ENCODE data around the gene PLOD2. TPM values are rescaled to one million over a fixed set of nuclear protein-coding genes. Genes with fewer than 3 reads are reported as not detected.

PLOD2 gene
- total and polyA plus RNA-seq, 4 donors = 18.6 to 57.0 (median 24.3) TPM

GRCh38 chr3:146142757-146143156, 18.2 kb downstream of the PLOD2 start:
- DNase-seq (ENCODE audit: low spot score) = no peak
- Histone ChIP-seq H3K36me3 (ENCODE audit: control insufficient read depth in 4 of 4, insufficient read depth in 3 of 4, low read depth in 1 of 4, low read length in 3 of 4) (no peaks in the 10 kb centered on the region), H3K27ac (ENCODE audit: low read depth in 1 of 2, low read length in 2 of 2) (no peak overlapping the region), H3K4me3 (ENCODE audit: low read depth in 1 of 3, low read length in 3 of 3) (no peak overlapping the region), H3K4me1 (ENCODE audit: control insufficient read depth in 4 of 4, insufficient read depth in 4 of 4, low read length in 3 of 4) (peaks cover 3 to 18% (median 7%) of the 10 kb centered on the region in 4 donors), H3K9me3 (ENCODE audit: control insufficient read depth in 4 of 4, low read length in 3 of 4) (no peaks in the 10 kb centered on the region), H3K9ac (ENCODE audit: low read depth in 1 of 2, low read length in 2 of 2) (no peak overlapping the region), H3K27me3 (ENCODE audit: control insufficient read depth in 4 of 4, insufficient read depth in 4 of 4, low read length in 3 of 4) (no peaks in the 10 kb centered on the region)
- WGBS = 74% methylated on average over 3 of the region's 3 CpGs
- TF ChIP-seq HNF4A (conservative IDR thresholded peaks at IDR 0.05) (no peak), EGR1 (IDR thresholded peaks at IDR 0.05; ENCODE audit: low read depth in 2 of 2) (no peak), ATF3 (IDR thresholded peaks at IDR 0.05) (no peak), JUND (IDR thresholded peaks at IDR 0.05) (no peak), ZBTB33 (IDR thresholded peaks at IDR 0.05) (no peak), RAD21 (IDR thresholded peaks at IDR 0.05) (no peak), RXRA (IDR thresholded peaks at IDR 0.05) (no peak), SP1 (IDR thresholded peaks at IDR 0.05) (peak; percentile 14), HNF4G (IDR thresholded peaks at IDR 0.05) (no peak), MAX (IDR thresholded peaks at IDR 0.05) (no peak), NR2F2 (IDR thresholded peaks at IDR 0.05) (peak; percentile 17), TAF1 (conservative IDR thresholded peaks at IDR 0.05) (no peak), YY1 (IDR thresholded peaks at IDR 0.05) (peak; percentile 29)

- H3K27ac ChIP-seq (ENCODE audit: low read depth in 1 of 2, low read length in 2 of 2) = peak overlapping the region in 1 of 2 donors; percentile 9
- WGBS = 92% methylated on average over 3 of the region's 3 CpGs
- no peaks in the 10 kb centered on the region for H3K9me3 ChIP-seq (ENCODE audit: control insufficient read depth in 4 of 4, low read length in 3 of 4)
- H3K36me3 ChIP-seq (ENCODE audit: control insufficient read depth in 4 of 4, insufficient read depth in 3 of 4, low read depth in 1 of 4, low read length in 3 of 4) = no peaks in the 10 kb centered on the region
- no peak overlapping the region for H3K4me3 ChIP-seq (ENCODE audit: low read depth in 1 of 3, low read length in 3 of 3)
- no peak for DNase-seq (ENCODE audit: low spot score)
- no peak overlapping the region for H3K9ac ChIP-seq (ENCODE audit: low read depth in 1 of 2, low read length in 2 of 2)
- no peaks in the 10 kb centered on the region for H3K27me3 ChIP-seq (ENCODE audit: control insufficient read depth in 4 of 4, insufficient read depth in 4 of 4, low read length in 3 of 4)
- no peak for TF ChIP-seq NR2F2 (IDR thresholded peaks at IDR 0.05)
- TF ChIP-seq CTCF (IDR thresholded peaks at IDR 0.05; ENCODE audit: low read depth, low read length, missing input control) = no peak
- TF ChIP-seq JUND (IDR thresholded peaks at IDR 0.05) = no peak
- no peak for TF ChIP-seq MAX (IDR thresholded peaks at IDR 0.05)
- no peak for TF ChIP-seq ZBTB33 (IDR thresholded peaks at IDR 0.05)
- TF ChIP-seq ATF3 (IDR thresholded peaks at IDR 0.05) = no peak
- TF ChIP-seq TAF1 (conservative IDR thresholded peaks at IDR 0.05) = no peak
- no peak for TF ChIP-seq GABPA (IDR thresholded peaks at IDR 0.05 in 1 of 2, conservative IDR thresholded peaks at IDR 0.05 in 1 of 2)
- no peak for TF ChIP-seq REST (IDR thresholded peaks at IDR 0.05)
- TF ChIP-seq SP1 (IDR thresholded peaks at IDR 0.05) = no peak
- TF ChIP-seq YY1 (IDR thresholded peaks at IDR 0.05) = no peak
- no peak for TF ChIP-seq RAD21 (IDR thresholded peaks at IDR 0.05)
- peaks cover 6 to 12% (median 9%) of the 10 kb centered on the region in 4 donors for H3K4me1 ChIP-seq (ENCODE audit: control insufficient read depth in 4 of 4, insufficient read depth in 4 of 4, low read length in 3 of 4)
These were observed 21.3 kb downstream of the PLOD2 start for GRCh38 chr3:146139586-146140110.

All from liver (tissue), 9 donors.